DND-41 (cell line): ENCODE measurements around the gene ARL5A.

Source experiments
- EZH2 ChIP-seq: IDR thresholded peaks from 3 replicates; pipeline ENCODE4 v1.6.1; 2012; ENCODE audit warnings: borderline replicate concordance, low read depth, mild to moderate bottlenecking, moderate library complexity, low read length, inconsistent platforms; ENCODE audit not compliant: severe bottlenecking
- TF ChIP-seq, protein P1 (sequence below): IDR thresholded peaks from 2 replicates; pipeline ENCODE4 v1.5.1; 2012; ENCODE audit warnings: borderline replicate concordance, low read length, moderate library complexity, mild to moderate bottlenecking; ENCODE audit not compliant: poor library complexity, severe bottlenecking; ENCODE audit errors: extremely low read depth

- TF ChIP-seq, protein P1, sequence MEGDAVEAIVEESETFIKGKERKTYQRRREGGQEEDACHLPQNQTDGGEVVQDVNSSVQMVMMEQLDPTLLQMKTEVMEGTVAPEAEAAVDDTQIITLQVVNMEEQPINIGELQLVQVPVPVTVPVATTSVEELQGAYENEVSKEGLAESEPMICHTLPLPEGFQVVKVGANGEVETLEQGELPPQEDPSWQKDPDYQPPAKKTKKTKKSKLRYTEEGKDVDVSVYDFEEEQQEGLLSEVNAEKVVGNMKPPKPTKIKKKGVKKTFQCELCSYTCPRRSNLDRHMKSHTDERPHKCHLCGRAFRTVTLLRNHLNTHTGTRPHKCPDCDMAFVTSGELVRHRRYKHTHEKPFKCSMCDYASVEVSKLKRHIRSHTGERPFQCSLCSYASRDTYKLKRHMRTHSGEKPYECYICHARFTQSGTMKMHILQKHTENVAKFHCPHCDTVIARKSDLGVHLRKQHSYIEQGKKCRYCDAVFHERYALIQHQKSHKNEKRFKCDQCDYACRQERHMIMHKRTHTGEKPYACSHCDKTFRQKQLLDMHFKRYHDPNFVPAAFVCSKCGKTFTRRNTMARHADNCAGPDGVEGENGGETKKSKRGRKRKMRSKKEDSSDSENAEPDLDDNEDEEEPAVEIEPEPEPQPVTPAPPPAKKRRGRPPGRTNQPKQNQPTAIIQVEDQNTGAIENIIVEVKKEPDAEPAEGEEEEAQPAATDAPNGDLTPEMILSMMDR: no peak
- no peak for TF ChIP-seq EZH2
These were observed 12.2 kb upstream of the ARL5A start for GRCh38 chr2:151840216-151841046.
